Urinary bladder (tissue), 4 donors: ENCODE data around the gene TM4SF18. TPM values are rescaled to one million over a fixed set of nuclear protein-coding genes. Genes with fewer than 3 reads are reported as not detected.

Source experiments
- DNase-seq: peaks from one replicate; pipeline ENCODE4 v3.0.0-alpha.2; 2015; ENCODE audit errors: extremely low spot score
- H3K27ac ChIP-seq: one replicate; pipeline ENCODE4 v1.5.1; 2013; ENCODE audit warnings: low read depth, mild to moderate bottlenecking, moderate library complexity
- H3K36me3 ChIP-seq: one replicate; pipeline ENCODE4 v1.6.1; 2013; ENCODE audit warnings: mild to moderate bottlenecking, moderate library complexity; ENCODE audit not compliant: insufficient read depth
- H3K4me1 ChIP-seq: one replicate; pipeline ENCODE4 v1.6.1; 2013; ENCODE audit warnings: mild to moderate bottlenecking, moderate library complexity; ENCODE audit not compliant: insufficient read depth
- H3K4me3 ChIP-seq: one replicate; pipeline ENCODE4 v1.5.1; 2013; ENCODE audit warnings: low read depth, low read length
- WGBS: extraction: QIAGEN DNeasy Blood & Tissue Kit; methylation state at CpG from one replicate; pipeline ENCODE4 v1.1.7; 2013; 5-methylcytosine and 5-hydroxymethylcytosine counted together
- polyA plus RNA-seq: library from polyadenylated mRNA; stranded (reverse); fragments of 200-250 nt; gene quantifications from one replicate; pipeline ENCODE4 v1.2.3, GENCODE V29; 2013
- total RNA-seq: library from RNA; depleted of rRNA; stranded (reverse); fragments of >200 nt; gene quantifications from one replicate; pipeline ENCODE4 v1.2.3, GENCODE V29; 2014
- donor health status: healthy with polysubstance abuse.
- donor health status: healthy.

The TM4SF18 gene
- total and polyA plus RNA-seq, 2 donors = 3.2 to 33.4 TPM

GRCh38 chr3:149305376-149305775, 28.1 kb downstream of the TM4SF18 start:
- Histone ChIP-seq H3K27ac (no peak overlapping the region), H3K4me1 (no peaks in the 10 kb centered on the region), H3K36me3 (no peaks in the 10 kb centered on the region), H3K4me3 (no peak overlapping the region)
- WGBS = 99% methylated on average over 2 of the region's 2 CpGs
- DNase-seq = no peak

GRCh38 chr3:149299938-149300801, 33.3 kb downstream of the TM4SF18 start:
- Histone ChIP-seq H3K36me3 (no peaks in the 10 kb centered on the region), H3K4me1 (no peaks in the 10 kb centered on the region), H3K4me3 (no peak overlapping the region), H3K27ac (peak overlapping the region; percentile 18)
- DNase-seq = peak; percentile 42
- 25% methylated on average over 5 of the region's 5 CpGs for WGBS

GRCh38 chr3:149296972-149297371, 36.5 kb downstream of the TM4SF18 start:
- no peak for DNase-seq
- Histone ChIP-seq H3K36me3 (no peaks in the 10 kb centered on the region), H3K4me3 (no peak overlapping the region), H3K4me1 (no peaks in the 10 kb centered on the region), H3K27ac (no peak overlapping the region)
- WGBS = 59% methylated on average over 2 of the region's 2 CpGs

GRCh38 chr3:149292666-149293065, 40.8 kb downstream of the TM4SF18 start:
- Histone ChIP-seq H3K4me3 (no peak overlapping the region), H3K4me1 (no peaks in the 10 kb centered on the region), H3K27ac (no peak overlapping the region), H3K36me3 (no peaks in the 10 kb centered on the region)
- DNase-seq = no peak
- 83% methylated on average over 6 of the region's 6 CpGs for WGBS

GRCh38 chr3:149291178-149291577, 42.3 kb downstream of the TM4SF18 start:
- no peak for DNase-seq
- Histone ChIP-seq H3K4me1 (no peaks in the 10 kb centered on the region), H3K4me3 (no peak overlapping the region), H3K36me3 (no peaks in the 10 kb centered on the region), H3K27ac (no peak overlapping the region)
- 77% methylated on average over 2 of the region's 2 CpGs for WGBS

- WGBS = 83% methylated on average over 5 of the region's 5 CpGs
- DNase-seq = no peak
- H3K4me1 ChIP-seq = no peaks in the 10 kb centered on the region
Observed at GRCh38 chr3:149288655-149289054, 44.8 kb downstream of the TM4SF18 start.

GRCh38 chr3:149284034-149284433, 49.4 kb downstream of the TM4SF18 start:
- no peak overlapping the region for H3K27ac ChIP-seq

More at GRCh38 chr3:149288655-149289054, 44.8 kb downstream of the TM4SF18 start:
- H3K27ac ChIP-seq = no peak overlapping the region
- no peak overlapping the region for H3K4me3 ChIP-seq
- no peaks in the 10 kb centered on the region for H3K36me3 ChIP-seq

GRCh38 chr3:149283401-149283800, 50.0 kb downstream of the TM4SF18 start:
- no peaks in the 10 kb centered on the region for H3K4me1 ChIP-seq
- no peak for DNase-seq
- WGBS = 75% methylated on average over 5 of the region's 5 CpGs
- H3K27ac ChIP-seq = no peak overlapping the region
- H3K36me3 ChIP-seq = no peaks in the 10 kb centered on the region
- H3K4me3 ChIP-seq = no peak overlapping the region

More at GRCh38 chr3:149284034-149284433, 49.4 kb downstream of the TM4SF18 start:
- 97% methylated on average over 23 of the region's 23 CpGs for WGBS
- H3K36me3 ChIP-seq = no peaks in the 10 kb centered on the region
- no peak for DNase-seq
- H3K4me1 ChIP-seq = no peaks in the 10 kb centered on the region
- no peak overlapping the region for H3K4me3 ChIP-seq

- Histone ChIP-seq H3K36me3 (no peaks in the 10 kb centered on the region), H3K27ac (no peak overlapping the region), H3K4me1 (no peaks in the 10 kb centered on the region), H3K4me3 (no peak overlapping the region)
- no peak for DNase-seq
Observed at GRCh38 chr3:149282836-149283235, 50.6 kb downstream of the TM4SF18 start.

- Histone ChIP-seq H3K27ac (no peak overlapping the region), H3K4me3 (no peak overlapping the region), H3K4me1 (no peaks in the 10 kb centered on the region), H3K36me3 (no peaks in the 10 kb centered on the region)
- no peak for DNase-seq
- 93% methylated on average over 1 of the region's 1 CpG for WGBS
Observed at GRCh38 chr3:149282322-149282721, 51.1 kb downstream of the TM4SF18 start.

GRCh38 chr3:149280671-149281349, 52.6 kb downstream of the TM4SF18 start:
- no peak for DNase-seq
- Histone ChIP-seq H3K36me3 (no peaks in the 10 kb centered on the region), H3K4me1 (no peaks in the 10 kb centered on the region), H3K4me3 (no peak overlapping the region), H3K27ac (no peak overlapping the region)
- 93% methylated on average over 2 of the region's 2 CpGs for WGBS

- H3K36me3 ChIP-seq = no peaks in the 10 kb centered on the region
- 35% methylated on average over 2 of the region's 2 CpGs for WGBS
- no peak overlapping the region for H3K4me3 ChIP-seq
- H3K4me1 ChIP-seq = no peaks in the 10 kb centered on the region
- no peak overlapping the region for H3K27ac ChIP-seq
- no peak for DNase-seq
Observed at GRCh38 chr3:149278911-149279310, 54.5 kb downstream of the TM4SF18 start.

- no peaks in the 10 kb centered on the region for H3K4me1 ChIP-seq
Observed at GRCh38 chr3:149277331-149277813, 56.1 kb downstream of the TM4SF18 start.

GRCh38 chr3:149276619-149277018, 56.8 kb downstream of the TM4SF18 start:
- Histone ChIP-seq H3K4me1 (no peaks in the 10 kb centered on the region), H3K4me3 (no peak overlapping the region), H3K27ac (no peak overlapping the region), H3K36me3 (no peaks in the 10 kb centered on the region)
- DNase-seq = no peak
- WGBS = 96% methylated on average over 3 of the region's 3 CpGs

More at GRCh38 chr3:149277331-149277813, 56.1 kb downstream of the TM4SF18 start:
- whole genome bisulfite sequencing = 59% methylated on average over 3 of the region's 3 CpGs
- Histone ChIP-seq H3K4me3 (no peak overlapping the region), H3K27ac (no peak overlapping the region), H3K36me3 (no peaks in the 10 kb centered on the region)
- peak; percentile 20 for DNase-seq
